NCI-H1417 (cell line): ENCODE data around the gene GCM1.

ENCODE experiments used
- DNase-seq, 3 experiments: peaks; one replicate each; lab custom pipeline; 2025; lab: John Stamatoyannopoulos, UW

The GCM1 gene

GRCh38 chr6:53107091-53107490 is 41.5 kb downstream of the GCM1 start:
- no peak for DNase-seq

- no peak for DNase-seq
Observed at GRCh38 chr6:53104916-53105315, 43.7 kb downstream of the GCM1 start.

GRCh38 chr6:53103993-53104675 is 44.5 kb downstream of the GCM1 start:
- peak in 2 of 3 experiments; percentile 40 to 78 for DNase-seq

DNA sequence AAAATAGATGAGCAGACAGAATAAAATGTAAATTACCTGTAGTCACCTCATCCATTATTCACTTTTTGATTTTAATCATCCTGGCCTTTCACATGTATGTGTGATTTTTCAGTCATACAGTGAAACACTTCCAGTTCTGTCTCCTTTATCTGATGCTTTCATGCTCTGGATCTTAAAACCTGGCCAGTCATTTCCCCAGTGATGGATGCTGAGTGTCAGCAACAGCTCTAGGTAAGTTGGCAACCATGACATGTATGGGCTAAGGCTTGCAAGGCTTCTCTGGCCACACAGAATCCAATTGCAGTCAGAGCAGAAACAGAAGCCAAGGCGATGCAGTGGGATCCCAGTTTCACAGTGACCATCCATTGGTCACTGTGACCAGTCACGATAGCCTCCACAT is 47.6 kb downstream of the GCM1 start:
- no peak for DNase-seq

GRCh38 chr6:53100561-53100960 is 48.1 kb downstream of the GCM1 start:
- no peak for DNase-seq

DNA sequence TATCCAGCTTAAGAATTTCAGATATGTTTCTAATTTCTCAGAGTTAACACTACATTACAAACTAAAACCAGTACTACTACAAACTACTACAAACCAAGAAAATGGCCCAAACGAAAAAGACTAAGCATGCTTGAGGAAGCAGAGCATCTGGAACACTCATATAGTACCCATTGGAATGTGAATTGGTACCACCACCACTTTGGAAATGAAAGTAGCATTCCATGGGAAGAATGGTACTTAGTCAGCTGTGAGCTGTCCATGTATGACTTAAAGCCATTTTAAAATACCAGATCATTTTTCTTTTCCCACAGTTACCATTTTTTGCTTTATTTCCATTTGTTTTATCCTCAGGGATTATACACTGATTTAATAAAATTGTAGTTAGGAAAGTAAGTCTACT is 52.9 kb downstream of the GCM1 start:
- DNase-seq: no peak

DNA sequence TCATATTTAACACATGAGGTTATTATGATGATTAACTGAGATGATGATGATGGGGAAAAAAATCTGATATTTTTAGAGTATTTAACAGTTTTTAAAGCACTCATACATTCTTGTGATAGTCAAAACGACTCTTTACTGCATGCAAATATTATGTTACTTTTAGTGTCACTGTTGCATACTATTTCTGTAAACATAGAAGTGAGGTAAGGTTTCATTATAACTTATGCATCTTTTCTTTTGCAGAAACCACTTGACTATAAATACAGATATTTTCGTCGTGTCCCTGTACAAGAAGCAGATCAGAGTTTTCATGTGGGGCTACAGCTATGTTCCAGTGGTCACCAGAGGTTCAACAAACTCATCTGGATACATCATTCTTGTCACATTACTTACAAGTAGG is 53.4 kb downstream of the GCM1 start:
- no peak for DNase-seq

GRCh38 chr6:53090576-53090975 is 58.1 kb downstream of the GCM1 start:
- DNase-seq: no peak

DNA sequence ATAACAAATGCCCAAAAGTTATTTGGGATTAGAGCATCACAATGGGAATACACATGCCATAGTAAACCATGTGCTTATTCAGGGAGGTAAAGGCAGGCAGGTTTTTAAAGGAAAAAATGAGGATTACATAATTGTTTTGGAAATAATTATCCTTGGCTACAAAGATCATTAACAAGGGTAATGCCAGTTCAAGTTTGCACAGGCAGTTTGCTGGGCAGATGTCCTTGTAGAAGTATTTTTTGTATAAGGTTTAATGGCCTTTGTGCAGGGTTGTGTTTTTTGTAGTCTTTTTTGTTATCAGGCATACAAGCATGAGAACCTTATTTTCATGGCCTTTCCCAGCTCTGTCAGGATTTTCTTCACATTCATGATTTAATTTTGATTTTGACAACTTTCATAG is 58.7 kb downstream of the GCM1 start:
- DNase-seq: no peak

- no peak for DNase-seq
Observed at GRCh38 chr6:53086302-53086701, 62.3 kb downstream of the GCM1 start.

DNA sequence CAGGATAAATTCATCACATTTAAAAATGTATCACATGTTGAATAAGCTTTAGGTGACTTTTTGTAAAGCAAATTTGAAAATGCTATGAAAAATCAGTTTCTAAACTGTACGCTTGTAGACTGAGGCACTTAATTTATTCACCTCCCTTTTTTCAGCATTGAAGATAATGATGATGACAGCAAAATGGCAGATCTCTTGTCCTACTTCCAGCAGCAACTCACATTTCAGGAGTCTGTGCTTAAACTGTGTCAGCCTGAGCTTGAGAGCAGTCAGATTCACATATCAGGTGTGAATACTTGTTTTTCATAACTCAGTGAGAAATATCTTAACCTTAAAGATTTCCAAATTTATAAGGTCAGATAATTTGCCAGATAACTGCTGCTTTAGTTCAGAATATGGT is 67.8 kb downstream of the GCM1 start:
- no peak for DNase-seq
